SIG-M5 treated with dmso at 0.1 percent for 504 hours (cell line): ENCODE measurements around the gene RTP4.

Source experiments
- DNase-seq: peaks from one replicate; lab custom pipeline; 2025; ENCODE audit not compliant: unreplicated experiment; lab: John Stamatoyannopoulos, UW

The RTP4 gene, protein sequence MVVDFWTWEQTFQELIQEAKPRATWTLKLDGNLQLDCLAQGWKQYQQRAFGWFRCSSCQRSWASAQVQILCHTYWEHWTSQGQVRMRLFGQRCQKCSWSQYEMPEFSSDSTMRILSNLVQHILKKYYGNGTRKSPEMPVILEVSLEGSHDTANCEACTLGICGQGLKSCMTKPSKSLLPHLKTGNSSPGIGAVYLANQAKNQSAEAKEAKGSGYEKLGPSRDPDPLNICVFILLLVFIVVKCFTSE

DNA sequence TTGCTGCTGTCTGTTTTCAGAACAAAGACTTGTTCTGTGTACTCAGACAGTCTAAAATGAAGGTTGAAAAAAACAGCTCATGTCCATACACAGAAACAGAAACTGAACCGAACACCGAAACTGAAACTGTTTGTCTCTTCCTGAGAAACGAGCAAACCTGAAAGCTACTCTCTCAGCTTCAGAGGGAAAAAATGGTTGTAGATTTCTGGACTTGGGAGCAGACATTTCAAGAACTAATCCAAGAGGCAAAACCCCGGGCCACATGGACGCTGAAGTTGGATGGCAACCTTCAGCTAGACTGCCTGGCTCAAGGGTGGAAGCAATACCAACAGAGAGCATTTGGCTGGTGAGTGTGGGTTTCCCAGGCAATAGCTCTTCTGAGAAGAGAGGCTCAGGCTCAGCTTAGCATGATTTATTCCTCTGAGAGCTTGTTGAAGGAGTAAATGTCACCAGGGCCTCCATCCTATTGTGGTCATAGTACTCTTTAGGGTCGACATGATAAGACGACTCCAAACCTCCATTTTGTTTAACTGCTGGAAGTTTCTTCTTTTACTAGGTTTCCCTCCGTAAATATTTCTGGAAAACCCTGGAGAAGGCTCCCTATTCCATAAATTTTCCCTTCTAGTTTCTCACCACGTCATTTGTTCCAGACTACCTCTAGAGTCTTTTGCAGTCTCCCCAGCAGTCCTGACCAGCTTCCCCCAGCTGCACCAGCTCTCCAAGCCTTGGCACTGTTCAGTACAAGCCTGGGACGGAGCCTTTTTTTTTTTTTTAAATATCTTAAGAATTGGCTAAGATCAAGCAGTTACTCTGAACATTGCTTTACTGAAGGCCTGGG lies at the start of gene RTP4:
TSS of gene RTP4 (plus strand) at position 135 of the 838 bp plus-strand sequence. CDS start at position 192, 57 bp downstream.
- peak; percentile 79 for DNase-seq

DNA sequence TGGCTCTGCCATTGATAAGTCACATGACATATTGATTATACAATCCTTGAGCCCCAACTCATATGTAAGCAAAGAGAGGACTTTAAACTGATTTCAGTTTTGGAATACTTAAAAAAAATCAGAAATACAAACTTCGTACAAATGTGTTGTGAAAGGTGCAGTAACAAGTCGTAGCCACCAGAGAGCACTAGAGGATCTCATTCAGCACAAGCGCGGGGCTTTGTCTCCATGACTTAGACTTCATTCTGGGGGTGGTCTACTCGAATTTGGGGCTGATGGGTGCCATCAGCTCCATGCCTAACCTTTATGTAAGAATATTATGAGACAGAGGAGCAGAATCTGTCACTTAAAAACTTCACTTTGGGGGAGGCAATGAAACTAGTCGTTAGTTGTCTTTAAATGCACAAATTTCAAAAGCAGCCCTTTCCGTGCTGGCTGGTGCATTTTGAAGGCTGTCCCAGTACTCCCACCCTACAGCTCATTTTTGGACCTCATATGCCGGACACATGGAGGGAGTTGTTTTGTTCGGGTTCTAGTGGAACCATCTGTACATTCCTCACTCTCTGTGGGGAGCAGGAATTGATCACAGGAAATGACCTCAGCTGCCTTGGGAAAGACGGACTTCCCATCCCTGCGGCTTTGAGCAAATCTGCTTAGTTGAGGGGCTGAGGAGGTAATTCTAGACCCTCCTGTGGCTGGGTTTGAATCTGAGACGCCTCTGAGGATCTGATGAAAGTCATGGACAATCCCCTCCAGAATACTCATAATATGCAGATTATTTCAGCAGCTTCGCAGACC lies 49.2 kb upstream of the RTP4 start:
- peak; percentile 72 for DNase-seq

GRCh38 chr3:187319699-187320302 lies 48.4 kb upstream of the RTP4 start:
- peak; percentile 75 for DNase-seq

DNA sequence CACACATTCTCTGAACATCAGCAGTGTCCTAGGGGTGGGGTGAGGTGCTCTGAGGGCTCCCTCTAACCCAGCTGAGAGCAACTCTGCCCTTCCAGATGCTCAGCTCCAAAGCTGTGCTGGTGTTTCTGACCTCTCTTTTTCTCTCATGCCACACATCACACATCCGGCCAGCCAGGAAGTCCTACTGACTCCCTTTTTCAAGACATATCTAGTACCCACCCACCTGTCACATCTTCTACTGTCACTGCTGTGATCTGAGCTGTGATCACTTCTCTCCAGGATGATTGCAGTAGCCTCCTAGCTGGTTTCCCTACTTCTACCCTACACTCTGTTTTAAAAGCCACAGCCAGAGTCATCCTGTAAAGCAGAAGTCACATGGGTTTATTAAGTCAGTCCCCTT lies 46.4 kb upstream of the RTP4 start:
- DNase-seq: no peak

GRCh38 chr3:187322291-187322690 lies 45.9 kb upstream of the RTP4 start:
- DNase-seq: no peak

DNA sequence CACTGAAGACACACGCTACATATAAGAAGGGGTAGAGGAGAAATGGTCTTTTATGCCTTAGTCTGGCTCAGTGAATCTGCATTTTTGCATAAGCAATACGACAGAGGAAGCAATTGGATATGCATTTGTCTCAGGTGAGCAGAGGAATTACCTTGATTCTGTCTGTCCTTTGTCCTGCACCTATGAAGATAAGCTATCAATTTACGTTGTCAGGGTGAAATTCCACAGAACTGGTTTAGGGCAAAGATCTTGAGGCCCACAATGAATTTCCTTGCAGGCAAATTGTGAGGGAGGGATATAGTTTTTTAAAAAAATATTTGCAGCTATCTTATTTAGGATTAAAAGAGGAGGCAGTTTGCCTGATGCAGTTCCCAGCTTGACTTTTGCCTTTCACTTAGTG lies 45.1 kb upstream of the RTP4 start:
- DNase-seq: no peak

DNA sequence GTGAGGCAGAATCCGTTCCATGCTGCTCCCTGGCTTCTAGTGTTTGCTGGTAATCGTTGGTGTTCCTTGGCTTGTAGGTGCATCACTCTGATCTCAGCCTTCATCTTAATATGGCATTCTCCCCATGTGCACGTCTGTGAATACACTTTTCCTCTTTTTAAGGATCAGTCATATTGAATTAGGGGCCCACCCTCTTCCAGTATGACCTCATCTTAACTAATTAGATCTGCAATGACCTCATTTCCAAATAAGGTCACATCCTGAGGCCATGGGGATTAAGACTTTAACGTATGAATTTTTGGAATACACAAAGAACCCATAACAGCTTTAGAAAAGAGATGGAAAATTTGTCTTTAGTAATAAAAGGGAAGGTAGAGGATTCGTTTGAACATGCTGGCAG lies 42.6 kb upstream of the RTP4 start:
- no peak for DNase-seq

DNA sequence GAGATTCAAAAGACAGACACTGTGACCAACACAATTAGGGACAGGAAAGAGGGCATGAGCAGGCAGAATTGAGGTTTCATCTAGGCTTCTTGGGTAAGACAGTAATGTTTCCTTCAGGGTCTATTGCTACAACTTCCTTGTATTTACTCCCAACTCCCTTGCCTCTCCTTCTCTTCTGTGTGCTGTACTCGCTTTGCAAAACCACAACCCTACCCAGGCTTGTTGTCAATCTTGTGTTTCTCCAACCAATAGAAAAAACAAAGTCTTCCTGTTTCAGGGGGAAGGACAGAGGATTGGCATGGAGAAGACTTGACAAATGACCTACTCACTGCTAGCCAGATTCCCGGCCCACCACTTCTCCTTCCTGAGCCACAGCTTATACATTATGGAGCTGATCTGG lies 40.3 kb upstream of the RTP4 start:
- DNase-seq: peak; percentile 27

- no peak for DNase-seq
Measured at GRCh38 chr3:187328691-187329090, 39.5 kb upstream of the RTP4 start.

GRCh38 chr3:187334904-187335303 lies 33.3 kb upstream of the RTP4 start:
- no peak for DNase-seq

DNA sequence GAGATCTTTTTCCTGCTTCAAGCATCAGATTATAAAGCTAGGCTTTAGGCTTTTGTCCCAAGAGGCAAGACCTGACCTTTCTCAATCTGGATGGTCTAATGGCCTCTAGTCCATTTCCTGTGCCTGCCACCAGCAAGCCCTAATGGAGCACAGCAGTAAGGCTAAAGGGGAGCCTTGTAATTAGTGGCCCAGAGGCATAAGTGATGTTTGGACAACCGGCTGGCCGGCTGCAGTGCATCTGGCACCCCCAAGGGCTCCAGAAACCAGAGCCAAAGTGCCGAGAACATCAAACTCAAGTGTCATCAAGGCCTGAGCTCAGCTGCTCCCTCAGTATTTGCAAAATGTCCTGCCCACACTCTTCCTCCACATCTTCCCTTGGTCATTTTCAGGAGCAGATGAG lies 31.9 kb upstream of the RTP4 start:
- no peak for DNase-seq

GRCh38 chr3:187340578-187340977 lies 27.6 kb upstream of the RTP4 start:
- DNase-seq: no peak

DNA sequence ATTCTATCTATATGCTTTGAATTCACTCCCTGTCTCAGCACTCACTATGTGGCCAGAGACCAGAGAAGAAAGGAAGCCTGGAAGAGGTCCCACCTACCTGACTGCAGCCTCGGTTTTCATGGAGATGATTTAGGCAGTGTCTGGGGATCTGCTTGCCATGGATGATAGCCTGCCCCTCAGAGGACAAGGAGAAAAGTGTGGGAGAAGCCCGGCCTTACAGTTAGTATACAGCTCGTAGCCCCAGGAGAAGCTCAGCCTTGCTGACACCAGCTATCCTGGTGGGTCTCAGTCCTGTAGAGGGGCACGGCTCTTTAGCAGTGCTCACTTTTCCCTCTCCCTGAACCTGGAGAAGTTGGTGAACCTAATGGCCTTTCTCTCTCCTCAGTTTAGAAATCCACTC lies 25.9 kb upstream of the RTP4 start:
- no peak for DNase-seq

GRCh38 chr3:187343670-187344069 lies 24.5 kb upstream of the RTP4 start:
- no peak for DNase-seq

DNA sequence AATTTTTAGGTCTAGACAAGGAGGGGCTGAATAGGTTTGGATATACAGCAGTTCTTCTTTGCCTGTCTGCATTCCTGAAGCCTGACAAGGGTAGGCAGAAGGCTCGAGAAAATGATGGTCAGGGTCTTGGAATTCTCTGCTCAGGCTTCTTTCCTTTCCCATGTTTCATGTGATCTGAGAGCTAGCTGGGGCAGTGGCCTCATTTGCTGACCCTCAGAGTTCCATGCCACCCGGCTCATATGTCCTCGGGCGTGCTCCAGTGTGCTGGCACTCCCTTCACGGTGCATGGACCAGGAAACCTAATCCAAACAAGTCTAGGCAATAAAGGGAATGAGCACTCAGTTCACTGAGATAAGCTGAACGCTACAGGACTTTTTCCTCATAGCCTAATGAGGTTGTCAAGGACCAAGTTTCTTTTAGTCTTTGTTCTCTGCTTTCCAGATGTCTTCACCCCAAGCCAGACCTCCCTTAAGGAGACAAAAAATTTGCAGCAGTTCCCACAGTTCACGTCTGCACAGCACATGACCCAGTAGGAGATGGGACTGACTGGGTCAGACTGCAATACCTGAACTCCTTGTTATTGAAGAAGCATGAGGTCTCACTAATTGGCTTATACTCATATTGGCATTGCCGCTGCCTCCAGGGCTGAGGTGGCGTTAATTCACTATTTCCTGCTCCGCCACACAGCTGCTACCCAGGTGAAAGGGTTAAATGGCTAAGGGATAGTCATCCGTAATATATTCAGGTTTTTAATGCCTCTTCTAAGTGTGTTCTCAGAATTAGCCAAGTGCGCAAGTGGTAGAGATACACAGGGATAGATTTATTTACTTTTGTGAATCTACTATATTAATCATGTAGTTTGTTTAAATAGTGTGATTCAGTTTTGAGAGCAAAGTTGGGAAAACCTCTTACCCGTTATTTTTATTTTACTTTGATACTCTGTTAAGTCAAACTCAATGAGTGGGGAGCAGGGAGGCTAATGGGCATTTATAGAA lies 15.3 kb upstream of the RTP4 start:
- DNase-seq: no peak

DNA sequence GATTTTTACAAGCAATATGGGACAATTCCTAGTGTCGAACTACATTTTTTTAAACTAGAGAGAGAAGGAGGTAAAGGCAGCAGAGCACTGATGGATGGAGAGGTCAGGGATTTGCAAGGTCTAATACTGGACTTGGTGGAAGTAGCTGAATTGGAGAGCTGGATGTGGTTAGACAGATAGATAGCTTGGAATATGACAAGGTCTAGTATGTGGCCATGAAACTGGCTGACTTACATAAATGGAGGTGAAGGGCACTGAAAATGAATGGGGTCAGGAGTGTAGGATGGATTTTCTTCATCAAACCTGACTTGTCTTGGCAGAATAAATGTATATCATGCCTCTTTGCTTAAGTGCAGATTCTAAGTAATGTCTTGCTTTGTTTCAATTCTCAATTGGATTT lies 10.1 kb upstream of the RTP4 start:
- DNase-seq: no peak

DNA sequence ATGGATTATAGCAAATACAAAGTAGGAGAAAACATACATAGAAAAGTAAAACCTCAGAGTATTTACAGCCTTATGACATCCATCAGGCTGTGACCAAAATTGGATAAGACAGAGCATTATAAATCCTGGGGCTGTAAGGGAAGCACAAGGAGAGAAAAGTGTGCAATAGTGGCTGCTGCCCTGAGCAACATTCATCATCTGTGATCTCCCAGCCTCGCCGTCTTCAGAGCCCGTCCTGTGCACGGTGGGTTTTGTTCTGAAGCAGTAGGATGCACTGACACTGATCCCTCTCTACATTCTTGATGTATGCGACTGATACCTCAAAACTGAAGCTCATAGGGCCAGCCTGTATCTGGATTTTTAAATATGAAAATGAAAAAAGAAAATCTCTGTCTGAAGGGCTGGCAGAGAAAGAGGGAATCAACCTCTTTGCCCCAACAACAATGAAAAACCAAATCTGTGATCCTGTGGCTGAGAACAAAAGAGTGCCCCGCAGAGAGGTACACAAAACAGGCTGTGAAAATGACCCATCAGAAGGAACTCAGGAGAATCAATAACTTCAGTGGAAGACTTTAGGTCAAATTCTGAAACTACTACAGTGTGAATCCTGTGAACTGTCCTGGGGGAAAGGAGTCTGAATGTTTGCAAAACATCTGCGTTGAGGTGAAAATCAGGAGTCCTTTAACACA lies 8.2 kb upstream of the RTP4 start:
- no peak for DNase-seq

DNA sequence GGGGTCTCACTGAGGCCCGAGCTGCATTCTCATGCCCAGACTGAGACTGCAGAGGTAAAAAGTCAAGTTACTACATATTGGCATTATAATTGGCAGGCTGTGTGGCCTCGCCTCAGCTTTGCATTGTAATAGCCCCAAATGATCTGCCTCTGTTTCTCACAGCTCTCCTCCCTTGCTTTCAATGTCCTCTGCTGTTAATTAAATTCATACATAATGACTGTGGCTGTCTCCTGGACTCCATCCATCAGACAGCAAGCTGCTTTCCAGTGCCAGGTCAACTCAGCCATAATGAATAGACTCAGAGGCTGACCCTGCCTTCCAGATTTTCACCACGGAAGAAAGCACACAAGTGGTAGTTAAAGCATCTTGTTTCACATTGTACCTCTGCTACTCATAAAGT lies 7.6 kb upstream of the RTP4 start:
- no peak for DNase-seq

- no peak for DNase-seq
Measured at GRCh38 chr3:187361835-187362234, 6.3 kb upstream of the RTP4 start.
